Activated CD4-positive, CD25-positive, alpha-beta regulatory T cell (primary cell): Measurements from ENCODE around the gene TTLL5.
"Not testable (repeated sequence)": the region's sequence is repeated elsewhere in the genome, so short reads cannot be mapped to it uniquely, and the experiment has no call there.

ENCODE experiments used
- DNase-seq, 4 experiments: peaks; one replicate each; lab custom pipeline; 2025; lab: John Stamatoyannopoulos, UW

Gene TTLL5

GRCh38 chr14:75831952-75832351 is 170.9 kb downstream of the TTLL5 start:
- no peak for DNase-seq

GRCh38 chr14:75832621-75833297 is 171.7 kb downstream of the TTLL5 start:
- DNase-seq = no peak

GRCh38 chr14:75833326-75834020 is 172.4 kb downstream of the TTLL5 start:
- no peak for DNase-seq

GRCh38 chr14:75835156-75835725 is 174.2 kb downstream of the TTLL5 start:
- DNase-seq = no peak

GRCh38 chr14:75835737-75836136 is 174.7 kb downstream of the TTLL5 start:
- DNase-seq = no peak

GRCh38 chr14:75837151-75837787 is 176.2 kb downstream of the TTLL5 start:
- no peak for DNase-seq

- DNase-seq = no peak
These were observed 179.9 kb downstream of the TTLL5 start for GRCh38 chr14:75840911-75841310.

- DNase-seq = no peak
These were observed 181.5 kb downstream of the TTLL5 start for GRCh38 chr14:75842551-75842950.

- DNase-seq = no peak
These were observed 183.4 kb downstream of the TTLL5 start for GRCh38 chr14:75844486-75844885.

- DNase-seq = no peak
These were observed 184.2 kb downstream of the TTLL5 start for GRCh38 chr14:75845136-75845804.

GRCh38 chr14:75846694-75847093 is 185.6 kb downstream of the TTLL5 start:
- DNase-seq = not testable (repeated sequence)

- DNase-seq = no peak
These were observed 186.5 kb downstream of the TTLL5 start for GRCh38 chr14:75847584-75847983.

GRCh38 chr14:75848167-75848913 is 187.3 kb downstream of the TTLL5 start:
- DNase-seq = no peak

GRCh38 chr14:75849300-75849895 is 188.4 kb downstream of the TTLL5 start:
- no peak for DNase-seq

- no peak for DNase-seq
These were observed 190.5 kb downstream of the TTLL5 start for GRCh38 chr14:75851574-75851866.

GRCh38 chr14:75854111-75854799 is 193.2 kb downstream of the TTLL5 start:
- no peak for DNase-seq

GRCh38 chr14:75857199-75857598 is 196.2 kb downstream of the TTLL5 start:
- no peak for DNase-seq

GRCh38 chr14:75858362-75858761 is 197.3 kb downstream of the TTLL5 start:
- no peak for DNase-seq

- no peak for DNase-seq
These were observed 198.7 kb downstream of the TTLL5 start for GRCh38 chr14:75859746-75860145.

GRCh38 chr14:75860561-75861160 is 199.6 kb downstream of the TTLL5 start:
- no peak for DNase-seq
